RWPE2 (cell line): ENCODE measurements around the gene KRTAP5-10.
"Not testable (repeated sequence)": the region's sequence is repeated elsewhere in the genome, so short reads cannot be mapped to it uniquely, and the experiment has no call there.

Experiments
- ATAC-seq: fragments of 200-7000 bp; cut with Tn5 transposase; 3 replicates; pipeline ENCODE4 v1.9.1; 2021; ENCODE audit warnings: low read depth
- DNase-seq: peaks from one replicate; pipeline ENCODE4 v3.0.0-alpha.2; 2020; ENCODE audit warnings: low spot score
- H3K27ac ChIP-seq: fragments of 450-650 bp; 2 replicates; pipeline ENCODE4 v1.5.1; 2017; ENCODE audit warnings: mild to moderate bottlenecking; ENCODE audit not compliant: poor library complexity, severe bottlenecking
- H3K27me3 ChIP-seq: fragments of 250-450 bp; sonication (Bioruptor Pico); 2 replicates; pipeline ENCODE4 v1.5.1; 2021; ENCODE audit warnings: mild to moderate bottlenecking, moderate library complexity; ENCODE audit not compliant: insufficient read depth, poor library complexity, severe bottlenecking
- H3K36me3 ChIP-seq: fragments of 250-450 bp; sonication (Bioruptor Pico); 2 replicates; pipeline ENCODE4 v1.5.1; 2020; ENCODE audit warnings: low read depth, mild to moderate bottlenecking, moderate library complexity
- H3K4me1 ChIP-seq: fragments of 250-450 bp; sonication (Bioruptor Pico); 2 replicates; pipeline ENCODE4 v1.5.1; 2021; ENCODE audit warnings: mild to moderate bottlenecking, moderate library complexity; ENCODE audit not compliant: insufficient read depth, poor library complexity, severe bottlenecking
- H3K4me3 ChIP-seq: fragments of 250-450 bp; sonication (Bioruptor Pico); 2 replicates; pipeline ENCODE4 v1.5.1; 2021; ENCODE audit warnings: mild to moderate bottlenecking, moderate library complexity; ENCODE audit not compliant: severe bottlenecking
- H3K9me3 ChIP-seq: fragments of 250-450 bp; sonication (Bioruptor Pico); 2 replicates; pipeline ENCODE4 v1.5.1; 2021; ENCODE audit warnings: mild to moderate bottlenecking, moderate library complexity; ENCODE audit not compliant: severe bottlenecking
- CTCF ChIP-seq: fragments of 450-650 bp; IDR thresholded peaks from one replicate; pipeline ENCODE4 v1.5.1; 2017; ENCODE audit warnings: mild to moderate bottlenecking, moderate library complexity; ENCODE audit not compliant: poor library complexity, severe bottlenecking

KRTAP5-10 gene

DNA sequence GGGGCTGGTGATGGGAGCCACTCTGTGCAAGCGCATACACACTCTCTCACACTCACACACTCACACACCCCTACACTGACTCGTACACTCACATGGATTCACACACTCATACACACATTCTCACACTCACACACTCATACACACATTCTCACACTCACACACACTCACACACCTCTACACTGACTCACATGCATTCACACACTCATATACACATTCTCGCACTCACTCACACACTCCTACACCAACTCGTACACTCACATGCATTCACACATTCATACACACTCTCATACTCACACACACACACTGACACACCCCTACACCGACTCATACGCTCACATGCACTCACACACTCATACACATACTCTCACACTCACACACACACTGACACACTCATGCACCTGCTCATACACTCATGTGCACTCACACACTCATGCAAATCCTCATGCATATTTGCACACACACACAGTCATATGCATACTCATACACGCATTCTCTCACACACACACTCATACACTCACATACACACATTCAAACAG, 12.2 kb downstream of the KRTAP5-10 start:
- no peak for TF ChIP-seq CTCF
- H3K4me3 ChIP-seq, result no peak overlapping the region
- H3K27me3 ChIP-seq, result peaks cover 2% of the 10 kb centered on the region
- no peaks in the 10 kb centered on the region for H3K9me3 ChIP-seq
- H3K36me3 ChIP-seq, result no peaks in the 10 kb centered on the region
- no peaks in the 10 kb centered on the region for H3K4me1 ChIP-seq
- H3K27ac ChIP-seq, result no peak overlapping the region
- no peak for ATAC-seq
- DNase-seq, result no peak

DNA sequence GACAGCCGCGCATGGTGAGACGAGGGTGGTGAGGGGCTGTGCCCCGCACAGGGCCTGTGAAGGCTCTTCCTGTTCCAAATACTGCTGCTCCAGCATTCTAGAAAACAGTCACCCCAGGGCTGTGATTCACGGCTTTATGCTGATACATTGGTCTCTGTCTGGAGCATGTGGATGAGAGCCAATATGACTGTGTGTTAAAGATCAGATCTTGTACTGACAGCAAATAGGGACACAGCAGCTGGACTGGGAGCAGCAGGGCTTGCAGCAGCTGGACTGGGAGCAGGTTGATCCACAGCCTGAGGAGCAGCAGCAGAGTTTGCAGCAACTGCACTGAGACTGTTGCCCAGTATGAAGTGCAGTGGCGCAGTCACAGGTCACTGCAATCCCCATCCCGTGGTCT, 14.2 kb downstream of the KRTAP5-10 start:
- H3K36me3 ChIP-seq, H3K27me3 ChIP-seq, H3K9me3 ChIP-seq, H3K4me3 ChIP-seq, H3K27ac ChIP-seq, DNase-seq, H3K4me1 ChIP-seq: not testable (repeated sequence)
- peak; percentile 22; the same call in 1 of the 3 replicates for ATAC-seq

GRCh38 chr11:71580057-71581003, 15.0 kb downstream of the KRTAP5-10 start:
- Histone ChIP-seq H3K27ac (no peak overlapping the region), H3K36me3 (no peaks in the 10 kb centered on the region), H3K27me3 (peaks cover 2% of the 10 kb centered on the region), H3K9me3 (no peaks in the 10 kb centered on the region), H3K4me3 (no peak overlapping the region), H3K4me1 (no peaks in the 10 kb centered on the region)
- DNase-seq, result no peak
- peak; percentile 83 for TF ChIP-seq CTCF
- peak; percentile 88 for ATAC-seq

DNA sequence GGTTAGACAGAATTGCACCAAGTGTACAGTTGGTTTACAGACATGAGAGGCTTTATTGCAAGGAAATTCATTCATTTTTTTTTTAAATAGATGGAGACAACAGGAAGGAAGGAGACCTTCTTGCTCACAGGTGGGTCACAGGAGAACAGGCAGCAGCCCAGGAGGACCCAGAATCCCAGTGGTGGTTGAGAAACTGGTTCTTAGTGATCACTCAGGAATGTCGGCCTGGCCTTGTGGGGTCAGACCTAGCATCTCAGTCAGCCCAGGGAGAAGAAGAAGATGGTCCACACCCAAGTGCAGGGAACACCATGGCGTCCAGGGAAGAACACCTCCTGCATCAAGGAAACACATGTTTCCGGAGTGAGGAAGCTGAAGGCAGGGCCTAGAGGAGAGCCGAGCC, 16.5 kb downstream of the KRTAP5-10 start:
- ATAC-seq, result no peak
- Histone ChIP-seq H3K36me3 (no peaks in the 10 kb centered on the region), H3K4me3 (no peak overlapping the region), H3K27me3 (peaks cover 2% of the 10 kb centered on the region), H3K27ac (no peak overlapping the region), H3K9me3 (no peaks in the 10 kb centered on the region), H3K4me1 (no peaks in the 10 kb centered on the region)
- no peak for DNase-seq
- no peak for TF ChIP-seq CTCF

DNA sequence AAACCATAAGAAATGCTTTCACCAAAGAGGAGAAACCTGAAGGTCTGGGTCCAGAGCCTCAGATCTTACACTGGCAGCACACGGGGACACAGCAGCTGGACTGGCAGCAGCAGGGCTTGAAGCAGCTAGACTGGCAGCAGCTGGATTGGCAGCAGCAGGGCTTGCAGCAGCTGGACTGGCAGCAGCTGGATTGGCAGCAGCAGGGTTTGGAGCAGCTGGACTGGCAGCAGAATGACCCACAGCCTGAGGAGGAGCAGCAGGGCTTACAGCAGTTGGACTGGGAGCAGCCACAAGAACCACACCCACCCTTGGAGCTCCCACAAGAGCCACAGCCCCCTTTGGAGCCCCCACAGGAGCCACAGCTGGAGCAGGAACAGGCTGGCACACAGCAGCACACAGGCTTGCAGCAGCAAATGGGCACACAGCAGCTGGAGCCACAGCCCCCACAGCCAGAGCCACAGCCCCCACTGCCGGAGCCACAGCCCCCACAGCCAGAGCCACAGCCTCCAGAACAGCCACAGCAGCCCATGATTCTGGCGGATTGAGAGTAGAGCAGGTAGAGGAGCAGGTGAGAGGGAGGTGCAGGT, 17.0 kb downstream of the KRTAP5-10 start, which contains the start of gene KRTAP5-11:
TSS of gene KRTAP5-11 (minus strand) at position 567 of the 587 bp plus-strand sequence. CDS start at position 529, 38 bp downstream.
- H3K27me3 ChIP-seq, result peaks cover 2% of the 10 kb centered on the region
- no peak within 1 kb of the TSS for H3K27ac ChIP-seq
- no peak within 1 kb of the TSS for H3K4me3 ChIP-seq
- no peak for ATAC-seq
- no peak for TF ChIP-seq CTCF
- no peaks in the 10 kb centered on the region for H3K9me3 ChIP-seq
- DNase-seq, result no peak
- no peaks in the 10 kb centered on the region for H3K4me1 ChIP-seq
- H3K36me3 ChIP-seq, result no peaks in the 10 kb centered on the region

DNA sequence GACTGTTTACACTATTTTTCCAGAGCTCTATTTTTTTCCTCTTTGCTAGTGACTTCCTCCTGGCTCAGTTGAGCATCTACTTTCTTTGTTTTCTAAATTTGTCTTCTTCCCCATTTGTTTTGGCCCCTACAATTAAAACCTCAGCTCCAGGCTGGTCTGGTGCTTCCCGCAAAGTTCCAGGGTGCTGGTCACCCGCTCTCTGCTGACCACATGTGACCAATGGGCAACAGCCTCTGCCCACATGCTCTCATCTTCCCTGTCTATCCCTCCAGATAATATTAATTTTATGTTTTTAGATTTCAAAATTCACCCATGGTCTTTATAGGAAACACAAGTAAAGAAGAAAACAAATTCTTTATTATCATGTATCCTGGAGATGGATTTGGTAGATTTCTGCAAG, 17.6 kb downstream of the KRTAP5-10 start:
- not testable (repeated sequence) for H3K36me3 ChIP-seq, DNase-seq, H3K27ac ChIP-seq, H3K4me1 ChIP-seq, ATAC-seq, H3K9me3 ChIP-seq, H3K27me3 ChIP-seq, H3K4me3 ChIP-seq

- H3K27ac ChIP-seq, DNase-seq, H3K36me3 ChIP-seq, H3K27me3 ChIP-seq, H3K4me3 ChIP-seq, H3K4me1 ChIP-seq, ATAC-seq, H3K9me3 ChIP-seq: not testable (repeated sequence)
These were observed 20.3 kb downstream of the KRTAP5-10 start for GRCh38 chr11:71585673-71586072.

DNA sequence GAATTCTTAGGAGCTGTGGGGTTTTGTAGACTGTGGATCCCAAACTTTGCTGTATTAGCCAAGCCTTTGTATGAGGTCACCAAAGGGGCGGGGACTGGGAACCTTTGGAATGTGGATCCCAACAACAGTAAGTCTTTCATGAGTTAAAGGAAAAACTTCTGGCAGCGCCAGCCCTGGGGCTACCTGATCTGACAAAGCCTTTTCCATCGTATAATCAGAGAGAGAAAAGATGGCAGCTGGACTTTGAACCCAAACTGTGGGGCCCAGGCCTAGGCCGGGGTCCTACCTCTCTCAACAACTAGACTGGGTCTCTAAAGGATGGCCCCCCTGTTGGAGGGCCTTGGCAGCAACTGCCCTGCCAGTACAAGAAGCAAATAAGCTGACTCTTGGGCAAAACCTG, 23.0 kb downstream of the KRTAP5-10 start:
- ATAC-seq, H3K27ac ChIP-seq, DNase-seq, H3K4me3 ChIP-seq, H3K4me1 ChIP-seq, H3K36me3 ChIP-seq, H3K9me3 ChIP-seq, H3K27me3 ChIP-seq: not testable (repeated sequence)
